Stimulated activated CD4-positive, alpha-beta T cell treated with anti-CD3 and anti-CD28 coated beads, Interleukin-4, amount 100 ng/mL, for 48 hours (primary cell): ENCODE data around the gene EFCAB12.
"Not testable (repeated sequence)": the region's sequence is repeated elsewhere in the genome, so short reads cannot be mapped to it uniquely, and the experiment has no call there.

ENCODE experiments used
- DNase-seq, 2 donors: peaks; one replicate each; pipeline ENCODE4 v3.0.0-alpha.2; 2020; ENCODE audit warnings: low read depth in 2 of 2

The EFCAB12 gene

DNA sequence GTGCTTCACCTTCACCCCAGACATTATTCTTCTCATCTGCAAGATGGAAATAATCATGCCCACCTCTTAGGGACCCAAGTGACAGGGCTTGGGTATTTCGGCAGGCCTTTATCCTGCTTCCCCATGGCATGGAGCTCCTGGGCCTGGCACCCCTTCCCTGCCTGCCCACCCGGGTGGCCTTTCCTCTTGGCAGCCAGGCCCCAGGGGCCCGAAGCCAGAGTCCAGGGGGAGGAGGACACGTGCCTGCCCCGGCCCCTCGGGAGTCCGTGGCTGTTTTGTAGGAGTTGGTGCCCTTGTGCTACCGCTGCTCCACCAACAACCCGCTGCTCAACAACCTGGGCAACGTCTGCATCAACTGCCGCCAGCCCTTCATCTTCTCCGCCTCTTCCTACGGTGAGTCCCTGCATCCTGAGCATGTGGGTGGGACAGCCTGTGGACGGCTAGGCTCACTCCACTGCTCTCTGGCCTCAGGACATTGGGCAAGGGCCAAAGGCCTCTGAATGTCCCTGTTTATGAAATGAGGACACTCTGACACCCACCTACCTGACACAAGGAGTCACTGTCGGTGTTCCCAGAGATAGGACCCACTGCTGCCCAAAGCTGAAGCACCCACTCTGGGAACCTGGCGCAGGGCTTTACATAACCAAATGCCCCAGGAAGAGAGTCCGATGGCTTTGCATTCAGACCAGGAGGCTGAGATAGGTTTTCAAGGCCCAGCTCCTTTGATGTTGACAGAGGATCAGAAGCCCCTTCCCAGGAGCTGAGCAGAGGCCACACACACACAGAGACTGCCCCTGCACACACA is 34.5 kb downstream of the EFCAB12 start:
- not testable (repeated sequence) for DNase-seq

DNA sequence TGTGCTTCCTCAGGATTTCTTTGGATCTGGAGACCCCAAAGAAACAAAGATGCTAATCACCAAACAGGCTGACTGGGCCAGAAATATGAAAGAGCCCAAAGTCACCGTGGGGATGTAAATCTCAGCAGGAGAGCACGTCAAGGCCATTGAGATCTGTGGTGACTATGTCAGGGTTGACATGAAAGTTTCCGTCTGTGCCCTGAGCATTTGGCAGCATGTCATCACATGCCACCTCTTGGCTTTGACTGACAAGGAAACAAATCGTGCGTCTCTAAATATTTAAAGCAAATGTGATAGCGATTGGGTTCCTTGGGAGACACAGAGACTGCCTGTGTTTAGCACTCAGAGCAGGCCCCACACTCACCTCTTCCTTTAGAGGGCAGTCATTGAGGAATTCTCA is 35.2 kb downstream of the EFCAB12 start:
- no peak for DNase-seq

DNA sequence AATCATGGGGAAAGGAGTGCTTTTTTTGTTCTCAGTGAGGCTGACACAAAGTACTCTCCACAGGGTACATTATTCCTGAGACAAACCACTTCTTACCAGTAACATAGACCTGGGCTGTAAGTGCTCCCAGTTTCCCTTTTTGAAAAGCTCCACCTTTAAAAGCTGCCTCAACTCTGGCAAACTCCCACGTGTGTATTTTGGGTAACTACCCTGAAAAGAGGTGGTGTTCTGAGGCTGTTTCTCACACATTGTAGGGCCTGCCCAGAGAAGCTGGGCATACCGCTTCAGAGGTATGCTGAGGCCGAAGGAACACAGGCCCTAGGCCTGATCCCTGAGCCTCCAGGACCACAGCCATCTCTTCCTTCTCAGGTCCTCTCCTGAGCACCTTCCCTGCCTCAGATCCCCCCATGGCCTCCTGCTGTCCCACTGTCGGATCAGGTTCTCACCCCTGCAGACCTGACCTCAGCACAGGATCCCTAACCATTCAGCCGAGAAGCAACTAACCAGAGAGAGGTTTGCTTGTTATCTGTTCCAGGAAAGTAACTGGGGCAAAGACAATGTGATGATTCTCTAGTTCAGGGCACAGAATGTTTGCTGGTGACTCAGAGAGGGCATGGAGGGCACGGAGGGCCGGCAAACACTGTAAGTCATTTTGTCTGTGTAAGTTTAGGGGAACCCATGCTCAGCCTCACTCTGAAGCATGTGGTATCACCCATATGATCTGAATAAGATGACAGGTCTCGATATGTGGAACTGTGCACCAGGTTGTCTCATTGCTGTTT is 36.1 kb downstream of the EFCAB12 start:
- DNase-seq = not testable (repeated sequence)

DNA sequence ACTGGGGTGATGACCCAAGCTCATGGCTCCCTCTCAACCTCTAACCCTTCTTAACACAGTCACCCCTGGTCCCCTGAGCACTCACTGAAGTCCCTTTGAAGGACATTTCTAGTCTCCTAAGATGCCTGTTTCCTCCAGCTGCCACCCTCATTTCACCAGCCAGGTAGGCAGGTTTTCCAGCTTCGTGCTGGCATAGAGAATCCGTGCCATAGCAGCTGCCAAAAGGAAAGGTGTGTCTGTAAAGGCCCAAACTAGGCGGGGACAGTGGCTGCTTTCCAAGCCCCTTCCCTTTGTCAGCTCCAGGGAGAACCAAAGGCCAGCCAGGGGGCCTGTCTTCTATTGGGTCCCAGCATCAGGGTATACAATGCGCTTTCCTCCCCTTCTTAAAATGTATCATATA is 36.9 kb downstream of the EFCAB12 start:
- not testable (repeated sequence) for DNase-seq

DNA sequence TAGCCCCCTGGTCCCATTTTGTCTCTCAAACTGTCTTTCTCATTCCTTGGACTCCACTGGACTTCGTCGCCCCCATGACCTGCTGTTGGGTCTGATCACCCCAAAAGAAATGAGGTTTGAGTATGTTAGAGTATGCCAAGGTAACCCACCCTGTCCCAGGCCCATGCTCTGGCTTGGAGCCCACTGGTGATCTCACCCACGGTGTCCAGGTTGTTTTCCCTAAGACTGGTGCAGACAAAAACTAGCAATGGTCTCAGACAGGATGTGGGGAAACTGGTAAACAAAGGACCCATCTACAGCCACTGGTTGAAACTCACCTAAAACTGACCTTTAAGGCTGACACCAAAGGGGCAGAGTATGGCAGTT is 38.9 kb downstream of the EFCAB12 start:
- DNase-seq = no peak

DNA sequence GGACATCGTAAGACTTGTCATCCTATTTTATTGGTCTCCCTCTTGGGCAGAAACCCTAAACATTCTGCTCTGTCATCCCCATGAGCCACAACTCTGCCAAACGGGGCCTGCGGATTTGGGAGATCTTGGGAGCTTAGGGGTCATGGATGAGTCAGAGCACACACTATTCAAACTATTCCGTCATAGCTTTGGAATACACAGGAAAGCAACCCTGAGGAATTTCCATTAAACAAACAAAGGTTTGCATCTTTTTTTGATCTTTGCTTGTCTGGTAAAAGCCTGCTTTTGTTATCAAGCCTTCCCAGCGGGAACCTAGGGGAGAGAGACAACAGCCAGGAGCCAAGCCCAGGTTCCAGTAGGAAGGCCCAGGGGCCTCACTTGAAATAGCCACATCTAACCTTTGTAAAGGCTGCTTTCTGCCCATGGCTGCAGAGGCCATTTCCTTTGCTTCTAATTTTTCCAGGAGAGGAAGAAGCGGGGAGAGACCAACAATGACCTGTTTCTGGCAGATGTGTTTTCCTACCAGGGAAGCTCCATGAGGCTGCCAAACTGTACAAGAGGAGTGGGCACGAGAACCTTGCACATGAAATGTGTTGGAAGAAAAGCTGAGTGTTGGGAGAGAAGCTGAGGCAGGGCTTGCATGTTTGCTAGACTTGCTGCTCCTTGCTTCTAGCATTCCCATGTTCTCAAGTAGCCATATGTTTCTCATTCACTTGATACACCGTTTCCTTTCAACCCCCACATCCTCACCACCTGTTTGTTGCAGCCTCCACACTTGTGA is 39.5 kb downstream of the EFCAB12 start:
- DNase-seq = not testable (repeated sequence)

GRCh38 chr3:129387487-129387886 is 40.9 kb downstream of the EFCAB12 start:
- DNase-seq = no peak

GRCh38 chr3:129386984-129387383 is 41.5 kb downstream of the EFCAB12 start:
- no peak for DNase-seq

- not testable (repeated sequence) for DNase-seq
These were observed 42.9 kb downstream of the EFCAB12 start for GRCh38 chr3:129385507-129385906.

GRCh38 chr3:129384594-129385323 is 43.7 kb downstream of the EFCAB12 start:
- no peak for DNase-seq

DNA sequence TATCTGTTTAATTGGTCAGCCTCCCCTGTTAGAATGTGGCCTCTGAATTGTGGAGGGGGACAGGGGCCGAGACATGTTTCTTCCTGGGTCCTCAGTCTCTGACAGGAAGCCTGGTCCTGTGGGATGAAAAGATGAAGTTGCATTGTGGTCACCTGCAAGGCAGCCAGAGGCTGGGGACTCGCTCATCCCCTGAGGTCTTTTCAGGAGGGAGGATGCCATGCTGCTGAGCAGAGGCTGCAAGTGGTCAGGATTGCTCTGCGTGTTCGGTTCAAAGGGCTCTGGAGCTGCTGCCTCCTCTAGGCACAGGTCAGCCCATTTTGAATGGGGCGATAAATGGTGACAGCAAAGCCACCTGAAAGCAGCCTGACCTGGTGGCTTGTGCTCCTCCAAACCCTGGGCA is 44.3 kb downstream of the EFCAB12 start:
- DNase-seq = not testable (repeated sequence)

- no peak for DNase-seq
These were observed 45.1 kb downstream of the EFCAB12 start for GRCh38 chr3:129383292-129383860.

DNA sequence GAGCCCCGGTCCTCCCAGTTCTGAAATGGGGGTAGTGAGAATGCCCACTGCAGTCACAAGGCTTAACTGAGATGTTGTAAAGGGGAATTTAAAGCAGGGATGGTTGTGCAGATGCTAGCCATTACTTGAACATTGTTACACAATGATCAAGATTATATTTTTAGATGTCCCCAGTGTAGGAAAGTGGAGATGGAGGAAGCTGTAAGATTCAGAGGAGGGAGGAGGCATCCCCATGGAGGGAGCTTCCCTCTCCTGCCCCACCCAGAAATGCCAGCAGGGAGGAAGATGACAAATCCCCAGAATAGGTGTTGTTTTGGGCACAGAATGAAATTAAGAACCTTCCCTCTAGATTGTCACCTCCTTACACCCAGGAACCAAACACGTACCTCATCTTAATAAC is 46.1 kb downstream of the EFCAB12 start:
- no peak for DNase-seq

GRCh38 chr3:129379582-129380358 is 48.7 kb downstream of the EFCAB12 start:
- no peak for DNase-seq

- no peak for DNase-seq
These were observed 49.5 kb downstream of the EFCAB12 start for GRCh38 chr3:129378949-129379348.

DNA sequence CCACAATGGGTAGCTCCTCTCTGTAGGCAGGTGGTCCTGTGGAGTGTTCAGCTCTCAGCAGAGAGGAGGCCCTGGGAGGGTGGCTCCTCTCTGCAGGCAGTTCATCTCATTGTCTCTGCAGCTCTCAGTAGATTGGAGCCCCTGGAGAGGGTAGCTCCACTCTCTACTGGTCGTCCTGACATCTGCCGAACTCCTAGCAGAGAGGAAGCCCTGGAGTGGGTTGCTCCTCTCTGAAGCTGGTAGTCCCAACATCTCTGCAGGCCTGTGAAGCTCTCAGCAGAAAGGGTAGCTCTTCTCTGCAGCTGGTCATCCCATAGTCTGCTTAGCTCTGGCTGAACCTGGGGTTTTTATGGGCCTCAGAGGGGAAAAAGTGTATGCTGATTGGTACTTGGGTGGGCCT is 50.8 kb downstream of the EFCAB12 start:
- no peak for DNase-seq

DNA sequence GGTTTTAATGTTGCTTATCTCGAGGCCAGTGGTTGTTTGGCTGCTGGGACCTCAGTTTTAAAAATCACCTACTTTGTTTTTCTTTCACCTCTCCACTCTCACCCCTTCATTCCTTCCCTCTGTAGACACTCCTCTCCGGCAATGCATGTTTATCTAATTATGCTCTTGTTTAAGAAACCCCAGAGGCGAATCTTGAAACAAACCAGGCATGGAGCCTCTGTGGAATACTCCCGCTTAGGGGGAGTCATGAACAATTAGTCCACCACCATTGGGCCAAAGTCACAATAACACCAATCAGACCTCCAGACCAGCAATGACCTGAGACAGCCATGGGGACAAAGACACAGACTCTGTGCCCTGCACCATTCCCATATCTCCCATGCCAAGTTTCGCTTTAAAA is 53.3 kb downstream of the EFCAB12 start:
- no peak for DNase-seq

DNA sequence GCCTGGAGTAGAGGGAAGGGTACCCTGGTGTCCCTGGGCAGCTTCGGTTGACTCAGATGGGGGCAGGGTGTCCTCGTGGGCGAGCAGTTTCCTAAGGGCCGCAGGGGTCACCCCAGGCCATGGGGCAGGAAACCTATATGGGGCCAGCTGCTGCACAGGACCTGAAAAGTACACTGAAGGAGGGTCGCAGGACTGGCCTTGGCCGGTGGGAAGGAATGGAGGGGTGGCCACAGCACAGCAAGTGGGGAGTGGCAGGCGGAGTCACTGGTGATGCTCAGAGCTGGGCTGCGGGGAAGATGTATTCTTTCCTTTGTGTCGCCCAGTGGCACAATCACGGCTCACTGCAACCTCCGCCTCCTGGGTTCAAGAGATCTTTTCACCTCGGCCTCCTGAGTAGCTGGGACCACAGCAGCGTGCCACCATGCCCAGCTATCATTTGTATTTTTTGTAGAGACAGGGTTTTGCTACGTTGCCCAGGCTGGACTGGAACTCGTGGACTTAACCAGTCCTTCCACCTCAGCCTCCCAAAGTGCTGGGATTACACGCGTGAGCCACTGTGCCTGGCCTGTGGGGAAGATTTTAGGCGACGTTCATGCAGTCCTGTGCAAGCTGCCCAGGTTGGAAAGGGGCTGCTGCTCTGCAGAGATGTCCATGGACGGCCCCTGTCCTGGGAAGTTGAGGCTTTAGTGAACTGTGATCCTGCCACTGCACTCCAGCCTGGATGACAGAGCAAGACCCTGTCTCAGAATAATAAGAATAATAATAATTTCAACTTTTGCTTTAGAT is 57.2 kb downstream of the EFCAB12 start:
- DNase-seq = no peak

GRCh38 chr3:129370248-129370964 is 58.0 kb downstream of the EFCAB12 start:
- DNase-seq = no peak
